PFSK-1 (cell line): ENCODE data around the gene TTC28.

Source experiments
- FOXP2 ChIP-seq: optimal IDR thresholded peaks from 2 replicates; pipeline ENCODE3; 2011; ENCODE audit warnings: borderline replicate concordance, control low read depth, inconsistent platforms; ENCODE audit not compliant: insufficient read depth; ENCODE audit errors: extremely low read length, extremely low read depth
- POLR2AphosphoS5 ChIP-seq: IDR thresholded peaks from 2 replicates; pipeline ENCODE4 v1.6.1; 2012; ENCODE audit warnings: low read depth, mild to moderate bottlenecking, control low read depth, low read length, moderate library complexity
- SIN3A ChIP-seq: IDR thresholded peaks from 2 replicates; pipeline ENCODE4 v1.6.1; 2012; ENCODE audit warnings: mild to moderate bottlenecking, low read length, moderate library complexity, borderline replicate concordance; ENCODE audit not compliant: insufficient read depth
- TAF1 ChIP-seq: IDR thresholded peaks from 2 replicates; pipeline ENCODE4 v1.6.1; 2012; ENCODE audit warnings: low read length, control low read depth, borderline replicate concordance; ENCODE audit not compliant: insufficient read depth
- TF ChIP-seq, protein P1 (sequence below), 2 experiments: IDR thresholded peaks; 2 replicates each; pipeline versions ENCODE4 v1.6.1 to v1.8.0; 2011 to 2012; ENCODE audit warnings: low read depth in 2 of 2, low read length in 2 of 2, control low read depth in 1 of 2, inconsistent platforms in 1 of 2, mild to moderate bottlenecking in 1 of 2, moderate library complexity in 1 of 2; ENCODE audit not compliant: insufficient read depth in 1 of 2

DNA sequence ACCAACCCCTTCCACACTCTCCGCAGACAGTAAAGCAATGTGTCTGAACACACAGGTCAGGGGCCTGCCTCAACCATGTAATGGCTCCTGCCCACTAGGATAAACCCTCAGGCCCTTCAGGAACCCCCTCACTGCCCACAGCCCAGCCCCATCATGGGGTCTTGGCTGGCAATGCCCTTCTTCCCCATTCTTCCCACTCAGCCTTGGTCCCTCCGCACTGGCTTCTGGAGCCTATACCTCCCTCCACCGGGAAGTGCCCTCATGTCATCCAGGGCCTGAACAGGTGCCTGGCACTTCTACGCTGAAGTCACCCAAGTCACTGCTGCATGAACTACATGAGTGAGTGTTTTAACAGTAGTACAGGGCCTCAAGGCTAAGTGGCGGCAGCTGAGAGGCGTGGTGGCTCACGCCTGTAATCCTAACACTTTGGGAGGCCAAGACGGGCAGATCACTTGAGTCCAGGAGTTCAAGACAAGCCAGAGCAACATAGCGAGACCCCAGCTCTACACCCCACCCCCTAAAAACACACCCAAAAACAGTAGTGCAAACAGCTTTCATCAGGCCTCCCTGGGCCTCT is 685.8 kb downstream of the TTC28 start:
- TF ChIP-seq POLR2AphosphoS5, result no peak
- TF ChIP-seq FOXP2, result no peak
- TF ChIP-seq, protein P1, sequence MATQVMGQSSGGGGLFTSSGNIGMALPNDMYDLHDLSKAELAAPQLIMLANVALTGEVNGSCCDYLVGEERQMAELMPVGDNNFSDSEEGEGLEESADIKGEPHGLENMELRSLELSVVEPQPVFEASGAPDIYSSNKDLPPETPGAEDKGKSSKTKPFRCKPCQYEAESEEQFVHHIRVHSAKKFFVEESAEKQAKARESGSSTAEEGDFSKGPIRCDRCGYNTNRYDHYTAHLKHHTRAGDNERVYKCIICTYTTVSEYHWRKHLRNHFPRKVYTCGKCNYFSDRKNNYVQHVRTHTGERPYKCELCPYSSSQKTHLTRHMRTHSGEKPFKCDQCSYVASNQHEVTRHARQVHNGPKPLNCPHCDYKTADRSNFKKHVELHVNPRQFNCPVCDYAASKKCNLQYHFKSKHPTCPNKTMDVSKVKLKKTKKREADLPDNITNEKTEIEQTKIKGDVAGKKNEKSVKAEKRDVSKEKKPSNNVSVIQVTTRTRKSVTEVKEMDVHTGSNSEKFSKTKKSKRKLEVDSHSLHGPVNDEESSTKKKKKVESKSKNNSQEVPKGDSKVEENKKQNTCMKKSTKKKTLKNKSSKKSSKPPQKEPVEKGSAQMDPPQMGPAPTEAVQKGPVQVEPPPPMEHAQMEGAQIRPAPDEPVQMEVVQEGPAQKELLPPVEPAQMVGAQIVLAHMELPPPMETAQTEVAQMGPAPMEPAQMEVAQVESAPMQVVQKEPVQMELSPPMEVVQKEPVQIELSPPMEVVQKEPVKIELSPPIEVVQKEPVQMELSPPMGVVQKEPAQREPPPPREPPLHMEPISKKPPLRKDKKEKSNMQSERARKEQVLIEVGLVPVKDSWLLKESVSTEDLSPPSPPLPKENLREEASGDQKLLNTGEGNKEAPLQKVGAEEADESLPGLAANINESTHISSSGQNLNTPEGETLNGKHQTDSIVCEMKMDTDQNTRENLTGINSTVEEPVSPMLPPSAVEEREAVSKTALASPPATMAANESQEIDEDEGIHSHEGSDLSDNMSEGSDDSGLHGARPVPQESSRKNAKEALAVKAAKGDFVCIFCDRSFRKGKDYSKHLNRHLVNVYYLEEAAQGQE (IDR thresholded peaks at IDR 0.05; ENCODE audit: insufficient read depth in 1 of 2, low read depth in 2 of 2, low read length in 2 of 2), result no peak
- TF ChIP-seq SIN3A, result no peak
- no peak for TF ChIP-seq TAF1
